NB4 (cell line): Measurements from ENCODE around the gene KCNQ4.

Source experiments
- MYC ChIP-seq: IDR thresholded peaks from 2 replicates; pipeline ENCODE4 v1.6.1; 2011; ENCODE audit warnings: low read depth, low read length
- POLR2A ChIP-seq: IDR thresholded peaks from 2 replicates; pipeline ENCODE4 v1.6.1; 2011; ENCODE audit warnings: mild to moderate bottlenecking; ENCODE audit not compliant: insufficient read length; ENCODE audit errors: extremely low read depth
- TF ChIP-seq, protein P1 (sequence below): IDR thresholded peaks from one replicate; pipeline ENCODE4 v1.5.1; 2012; ENCODE audit warnings: low read depth, low read length
- TF ChIP-seq, protein P2 (sequence below): IDR thresholded peaks from 2 replicates; pipeline ENCODE4 v1.6.1; 2011; ENCODE audit warnings: low read depth, low read length

GRCh38 chr1:40884055-40884795 is 100.6 kb downstream of the KCNQ4 start:
- TF ChIP-seq, protein P1, sequence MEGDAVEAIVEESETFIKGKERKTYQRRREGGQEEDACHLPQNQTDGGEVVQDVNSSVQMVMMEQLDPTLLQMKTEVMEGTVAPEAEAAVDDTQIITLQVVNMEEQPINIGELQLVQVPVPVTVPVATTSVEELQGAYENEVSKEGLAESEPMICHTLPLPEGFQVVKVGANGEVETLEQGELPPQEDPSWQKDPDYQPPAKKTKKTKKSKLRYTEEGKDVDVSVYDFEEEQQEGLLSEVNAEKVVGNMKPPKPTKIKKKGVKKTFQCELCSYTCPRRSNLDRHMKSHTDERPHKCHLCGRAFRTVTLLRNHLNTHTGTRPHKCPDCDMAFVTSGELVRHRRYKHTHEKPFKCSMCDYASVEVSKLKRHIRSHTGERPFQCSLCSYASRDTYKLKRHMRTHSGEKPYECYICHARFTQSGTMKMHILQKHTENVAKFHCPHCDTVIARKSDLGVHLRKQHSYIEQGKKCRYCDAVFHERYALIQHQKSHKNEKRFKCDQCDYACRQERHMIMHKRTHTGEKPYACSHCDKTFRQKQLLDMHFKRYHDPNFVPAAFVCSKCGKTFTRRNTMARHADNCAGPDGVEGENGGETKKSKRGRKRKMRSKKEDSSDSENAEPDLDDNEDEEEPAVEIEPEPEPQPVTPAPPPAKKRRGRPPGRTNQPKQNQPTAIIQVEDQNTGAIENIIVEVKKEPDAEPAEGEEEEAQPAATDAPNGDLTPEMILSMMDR, result no peak
- no peak for TF ChIP-seq POLR2A
- TF ChIP-seq MYC, result no peak
- TF ChIP-seq, protein P2, sequence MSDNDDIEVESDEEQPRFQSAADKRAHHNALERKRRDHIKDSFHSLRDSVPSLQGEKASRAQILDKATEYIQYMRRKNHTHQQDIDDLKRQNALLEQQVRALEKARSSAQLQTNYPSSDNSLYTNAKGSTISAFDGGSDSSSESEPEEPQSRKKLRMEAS, result no peak
